ENCODE data around the gene ADK. TPM values are rescaled to one million over a fixed set of nuclear protein-coding genes. Genes with fewer than 3 reads are reported as not detected.

ADK gene
- total and polyA plus RNA-seq, 2 of the 4 experiments (the other 2 are of a cell fraction) = 30.6 to 40.9 TPM

DNA sequence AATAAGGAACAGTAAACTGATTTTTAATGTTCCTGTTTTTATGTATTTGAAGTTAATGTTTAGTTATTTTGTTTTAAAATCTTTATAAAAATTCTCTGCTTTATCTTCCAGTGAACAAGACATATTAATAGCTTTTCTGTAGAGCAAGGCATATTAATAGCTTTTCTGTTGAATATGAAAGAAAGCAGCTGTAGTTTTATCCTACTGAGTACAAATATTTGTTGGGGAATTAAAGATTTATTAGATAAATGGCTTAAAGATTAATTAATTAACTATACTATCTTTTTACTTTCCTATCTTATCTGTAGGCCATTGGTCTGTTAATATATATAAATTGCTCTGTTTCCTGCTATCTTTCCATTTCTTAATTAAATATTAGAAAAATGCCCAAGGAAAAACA lies 299.6 kb downstream of the ADK start:
- Histone ChIP-seq H2AK5ac (ENCODE audit: low read depth, low read length) (no peak overlapping the region), H3K4me3 (ENCODE audit: insufficient read depth, low read depth, low read length) (no peak overlapping the region), H3K9me1 (ENCODE audit: insufficient read depth, low read length) (no peaks in the 10 kb centered on the region), H3K27ac (ENCODE audit: insufficient read depth, low read length) (no peak overlapping the region), H3K36me3 (ENCODE audit: control insufficient read depth, insufficient read depth, low read length) (no peaks in the 10 kb centered on the region), H3K9ac (ENCODE audit: low read depth, low read length) (no peak overlapping the region), H3K56ac (ENCODE audit: extremely low read depth, insufficient read depth, low read length) (no peak overlapping the region), H4K8ac (ENCODE audit: low read depth in 2 of 2, low read length in 2 of 2) (no peak overlapping the region), H3K4me2 (ENCODE audit: low read depth, low read length) (no peak overlapping the region), H2BK15ac (ENCODE audit: low read depth, low read length) (no peak overlapping the region), H3K4ac (ENCODE audit: low read depth, low read length) (no peak overlapping the region), H4K91ac (ENCODE audit: insufficient read depth, low read depth, low read length) (no peak overlapping the region), H3K23ac (ENCODE audit: low read depth, low read length) (no peak overlapping the region), H4K5ac (ENCODE audit: low read depth, low read length) (no peak overlapping the region), H2BK5ac (ENCODE audit: low read depth, low read length, poor library complexity, severe bottlenecking) (no peak overlapping the region), H2BK120ac (ENCODE audit: low read depth, low read length) (no peak overlapping the region), H2BK20ac (ENCODE audit: low read depth, low read length) (no peak overlapping the region), H3K18ac (ENCODE audit: low read depth, low read length) (no peak overlapping the region), H3K27me3 (ENCODE audit: control insufficient read depth, insufficient read depth, low read length) (no peaks in the 10 kb centered on the region), H3K79me1 (ENCODE audit: low read depth in 1 of 2, low read length in 2 of 2) (no peaks in the 10 kb centered on the region), H3K4me1 (ENCODE audit: control insufficient read depth, insufficient read depth, low read length) (0 out of 2 replicates have a peak, but pooled peaks cover 1% of the 10 kb centered on the region), H3K9me3 (ENCODE audit: control insufficient read depth, insufficient read depth, low read length) (no peaks in the 10 kb centered on the region), H3K14ac (replicated peaks; ENCODE audit: low read depth, low read length) (no peak overlapping the region), H4K20me1 (ENCODE audit: insufficient read depth, low read length) (no peaks in the 10 kb centered on the region), H2AFZ (replicated peaks; ENCODE audit: low read length, poor library complexity) (no peak overlapping the region), H2AK9ac (replicated peaks; ENCODE audit: low read depth, low read length, poor library complexity) (no peak overlapping the region)
- ATAC-seq (ENCODE audit: low read depth) (no peak), DNase-seq (no peak)
- in situ Hi-C loops (cut with MboI; ENCODE audit: low sequenced_read_pairs) = no loop called here
- no TSS peak for BruUV-seq (replicated peaks)
- dilution Hi-C loops (cut with HindIII; ENCODE audit: low sequenced_read_pairs, unreplicated experiment) = no loop called here
- ChIA-PET POLR2A (ENCODE audit: unreplicated experiment) (no interaction called here), CTCF (no interaction called here)
- TF ChIP-seq RCOR1 (IDR thresholded peaks at IDR 0.05; ENCODE audit: insufficient replicate concordance, low read length) = no peak
- TF ChIP-seq CEBPB (IDR thresholded peaks at IDR 0.05; ENCODE audit: low read depth, low read length) = no peak
- no peak for TF ChIP-seq MAZ (IDR thresholded peaks at IDR 0.05; ENCODE audit: borderline replicate concordance, low read depth, low read length)
- TF ChIP-seq, protein P1, sequence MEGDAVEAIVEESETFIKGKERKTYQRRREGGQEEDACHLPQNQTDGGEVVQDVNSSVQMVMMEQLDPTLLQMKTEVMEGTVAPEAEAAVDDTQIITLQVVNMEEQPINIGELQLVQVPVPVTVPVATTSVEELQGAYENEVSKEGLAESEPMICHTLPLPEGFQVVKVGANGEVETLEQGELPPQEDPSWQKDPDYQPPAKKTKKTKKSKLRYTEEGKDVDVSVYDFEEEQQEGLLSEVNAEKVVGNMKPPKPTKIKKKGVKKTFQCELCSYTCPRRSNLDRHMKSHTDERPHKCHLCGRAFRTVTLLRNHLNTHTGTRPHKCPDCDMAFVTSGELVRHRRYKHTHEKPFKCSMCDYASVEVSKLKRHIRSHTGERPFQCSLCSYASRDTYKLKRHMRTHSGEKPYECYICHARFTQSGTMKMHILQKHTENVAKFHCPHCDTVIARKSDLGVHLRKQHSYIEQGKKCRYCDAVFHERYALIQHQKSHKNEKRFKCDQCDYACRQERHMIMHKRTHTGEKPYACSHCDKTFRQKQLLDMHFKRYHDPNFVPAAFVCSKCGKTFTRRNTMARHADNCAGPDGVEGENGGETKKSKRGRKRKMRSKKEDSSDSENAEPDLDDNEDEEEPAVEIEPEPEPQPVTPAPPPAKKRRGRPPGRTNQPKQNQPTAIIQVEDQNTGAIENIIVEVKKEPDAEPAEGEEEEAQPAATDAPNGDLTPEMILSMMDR (conservative IDR thresholded peaks at IDR 0.05; ENCODE audit: low read depth, low read length) = no peak
- TF ChIP-seq, protein P2, sequence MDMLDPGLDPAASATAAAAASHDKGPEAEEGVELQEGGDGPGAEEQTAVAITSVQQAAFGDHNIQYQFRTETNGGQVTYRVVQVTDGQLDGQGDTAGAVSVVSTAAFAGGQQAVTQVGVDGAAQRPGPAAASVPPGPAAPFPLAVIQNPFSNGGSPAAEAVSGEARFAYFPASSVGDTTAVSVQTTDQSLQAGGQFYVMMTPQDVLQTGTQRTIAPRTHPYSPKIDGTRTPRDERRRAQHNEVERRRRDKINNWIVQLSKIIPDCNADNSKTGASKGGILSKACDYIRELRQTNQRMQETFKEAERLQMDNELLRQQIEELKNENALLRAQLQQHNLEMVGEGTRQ (IDR thresholded peaks at IDR 0.05; ENCODE audit: low read depth, low read length) = no peak
- no peak for TF ChIP-seq BHLHE40 (IDR thresholded peaks at IDR 0.05; ENCODE audit: low read depth, low read length)
- no peak for TF ChIP-seq FOS (IDR thresholded peaks at IDR 0.05; ENCODE audit: low read depth, low read length)
- intact Hi-C loops (cut with micrococcal nuclease) = no loop called here

Measured in IMR-90 (cell line).